Fibroblast of gingiva (primary cell): ENCODE measurements around the gene CREB1.
"Not testable (repeated sequence)": the region's sequence is repeated elsewhere in the genome, so short reads cannot be mapped to it uniquely, and the experiment has no call there.

ENCODE experiments used
- DNase-seq: peaks from one replicate; pipeline ENCODE4 v3.0.0-alpha.2; 2011; ENCODE audit warnings: low read depth

The CREB1 gene

DNA sequence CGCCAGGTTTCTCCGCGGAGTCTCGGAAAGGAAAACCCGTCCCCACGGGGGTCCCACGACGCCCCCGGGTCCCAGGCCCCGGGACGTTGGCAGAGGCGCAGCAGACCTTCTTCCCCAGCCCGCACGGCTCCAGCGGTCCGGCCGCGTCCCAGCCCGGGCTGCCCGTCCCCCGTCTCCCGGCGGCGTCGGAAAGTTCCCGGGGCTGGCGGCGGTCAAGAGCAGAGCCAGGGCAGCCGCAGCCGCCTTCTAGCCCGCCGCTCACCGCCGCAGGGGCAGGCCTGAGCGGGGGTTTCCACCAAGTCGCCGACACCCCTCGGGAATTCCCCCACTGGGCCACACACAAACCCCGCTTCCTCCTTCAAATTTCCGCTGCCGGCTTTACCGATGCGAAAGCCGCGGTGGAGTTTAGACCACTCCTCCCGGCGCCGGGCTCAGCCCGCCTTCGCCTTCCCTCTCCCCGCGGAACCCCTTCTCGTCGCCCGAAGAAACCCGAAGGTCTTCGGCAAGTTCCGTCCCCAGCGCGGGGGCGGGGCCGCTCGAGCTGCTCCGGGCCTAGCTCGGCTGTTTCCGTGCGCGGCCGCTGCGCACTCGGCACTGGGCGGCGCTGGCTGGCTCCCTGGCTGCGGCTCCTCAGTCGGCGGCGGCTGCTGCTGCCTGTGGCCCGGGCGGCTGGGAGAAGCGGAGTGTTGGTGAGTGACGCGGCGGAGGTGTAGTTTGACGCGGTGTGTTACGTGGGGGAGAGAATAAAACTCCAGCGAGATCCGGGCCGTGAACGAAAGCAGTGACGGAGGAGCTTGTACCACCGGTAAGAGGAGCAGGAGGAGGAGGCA, at the start of gene CREB1:
Gene CREB1, plus strand, starts transcription at position 633 of the 830 bp plus-strand sequence. CDS start 25,674 bp downstream, outside the sequence.
- peak; percentile 98 for DNase-seq

DNA sequence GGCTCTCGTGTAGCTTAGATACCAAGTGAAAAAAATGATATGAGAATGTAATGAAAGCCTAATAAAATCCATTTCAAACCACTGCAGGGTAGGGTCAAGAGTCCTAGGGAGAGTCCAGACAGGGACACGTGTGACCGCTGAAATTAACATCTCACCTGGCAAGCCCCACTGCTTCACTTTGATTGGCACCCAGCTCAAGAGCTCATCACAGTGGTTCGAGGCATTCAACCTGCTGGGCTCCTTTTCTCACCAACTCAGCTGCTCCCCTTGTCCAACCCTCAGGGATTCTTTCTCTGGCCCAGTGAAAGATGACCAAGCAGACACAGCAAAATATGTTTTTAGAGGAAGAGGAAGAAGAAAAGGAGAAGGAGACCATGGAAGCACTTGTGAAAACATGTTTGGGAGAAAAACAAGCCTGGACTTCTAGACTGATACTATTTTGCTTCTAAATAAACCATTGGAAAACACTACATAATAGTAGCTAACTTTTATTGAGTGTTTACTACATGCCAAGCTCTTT, 49.2 kb upstream of the CREB1 start:
- no peak for DNase-seq

DNA sequence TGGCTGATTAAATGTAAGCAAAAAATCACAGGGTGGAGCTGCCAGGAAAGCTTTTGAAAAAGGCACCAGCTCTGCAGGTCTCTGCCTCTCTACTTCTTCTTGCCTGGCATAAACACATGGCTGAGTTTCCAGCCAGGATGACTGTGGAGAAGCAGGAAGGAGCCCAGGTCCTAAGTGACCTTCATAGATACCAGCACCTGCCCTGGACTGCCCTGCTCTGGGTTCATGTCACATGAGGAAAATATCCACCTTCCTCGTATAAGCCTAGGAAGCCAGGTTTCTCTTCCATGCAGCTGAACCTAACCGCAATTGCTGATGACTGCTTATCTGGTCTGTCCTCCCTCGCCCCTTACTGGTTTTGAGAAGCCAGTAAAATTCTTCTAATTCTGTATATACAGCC, 47.8 kb upstream of the CREB1 start:
- no peak for DNase-seq

DNA sequence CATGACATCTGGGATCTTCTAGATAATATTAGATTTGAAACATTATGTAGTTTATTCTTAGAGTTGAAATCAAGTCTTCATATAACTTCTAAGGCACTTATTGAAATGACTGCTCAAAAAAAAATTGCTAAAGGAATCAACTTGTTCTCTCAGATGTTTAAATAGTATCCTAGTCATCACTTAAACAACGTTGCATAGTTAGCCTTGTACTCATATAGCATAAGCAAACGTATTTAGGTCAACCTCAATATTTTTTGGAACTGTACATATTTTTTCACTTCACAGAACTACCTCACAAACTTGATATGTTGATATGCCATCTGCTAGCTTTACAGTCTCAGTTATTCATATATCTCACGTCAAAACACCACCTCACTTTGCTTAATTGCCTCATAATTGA, 47.1 kb upstream of the CREB1 start:
- no peak for DNase-seq

DNA sequence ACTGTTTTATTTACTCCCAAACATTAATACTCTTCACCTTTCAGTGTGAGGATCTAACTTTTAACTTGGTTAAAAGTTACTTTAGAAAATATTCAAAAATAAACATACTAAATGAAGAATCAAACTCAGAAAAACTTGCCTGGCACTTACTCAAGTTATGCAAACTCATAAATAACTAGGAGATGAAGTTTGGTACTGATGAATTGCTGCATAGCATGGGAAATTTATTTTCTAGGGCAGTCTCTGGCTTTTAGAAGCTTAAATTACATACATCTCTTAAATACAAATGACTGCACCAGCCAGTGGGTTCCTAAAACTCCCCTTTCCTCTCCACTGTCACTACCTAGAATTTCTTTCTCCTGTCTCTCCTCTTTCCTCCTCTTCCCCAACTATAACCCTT, 46.7 kb upstream of the CREB1 start:
- no peak for DNase-seq

DNA sequence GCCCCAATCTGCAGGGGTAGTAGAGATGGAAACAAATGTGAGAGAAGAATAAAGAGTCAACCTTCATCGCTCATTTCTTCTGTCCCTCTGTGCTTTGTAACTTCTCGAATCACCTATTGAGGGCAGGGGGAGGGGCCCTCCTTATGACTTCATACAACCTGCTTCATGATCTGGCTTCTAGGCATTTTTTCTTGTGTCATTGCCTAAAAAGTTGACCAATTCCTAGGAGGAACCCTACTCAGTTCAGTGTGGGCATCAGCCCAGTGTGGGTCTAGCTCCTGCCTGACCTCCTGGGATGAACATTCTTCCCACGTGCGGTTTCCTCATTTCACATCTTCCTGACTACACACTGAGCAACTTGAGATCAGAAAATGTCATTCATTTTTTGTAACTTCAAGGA, 46.3 kb upstream of the CREB1 start:
- no peak for DNase-seq

DNA sequence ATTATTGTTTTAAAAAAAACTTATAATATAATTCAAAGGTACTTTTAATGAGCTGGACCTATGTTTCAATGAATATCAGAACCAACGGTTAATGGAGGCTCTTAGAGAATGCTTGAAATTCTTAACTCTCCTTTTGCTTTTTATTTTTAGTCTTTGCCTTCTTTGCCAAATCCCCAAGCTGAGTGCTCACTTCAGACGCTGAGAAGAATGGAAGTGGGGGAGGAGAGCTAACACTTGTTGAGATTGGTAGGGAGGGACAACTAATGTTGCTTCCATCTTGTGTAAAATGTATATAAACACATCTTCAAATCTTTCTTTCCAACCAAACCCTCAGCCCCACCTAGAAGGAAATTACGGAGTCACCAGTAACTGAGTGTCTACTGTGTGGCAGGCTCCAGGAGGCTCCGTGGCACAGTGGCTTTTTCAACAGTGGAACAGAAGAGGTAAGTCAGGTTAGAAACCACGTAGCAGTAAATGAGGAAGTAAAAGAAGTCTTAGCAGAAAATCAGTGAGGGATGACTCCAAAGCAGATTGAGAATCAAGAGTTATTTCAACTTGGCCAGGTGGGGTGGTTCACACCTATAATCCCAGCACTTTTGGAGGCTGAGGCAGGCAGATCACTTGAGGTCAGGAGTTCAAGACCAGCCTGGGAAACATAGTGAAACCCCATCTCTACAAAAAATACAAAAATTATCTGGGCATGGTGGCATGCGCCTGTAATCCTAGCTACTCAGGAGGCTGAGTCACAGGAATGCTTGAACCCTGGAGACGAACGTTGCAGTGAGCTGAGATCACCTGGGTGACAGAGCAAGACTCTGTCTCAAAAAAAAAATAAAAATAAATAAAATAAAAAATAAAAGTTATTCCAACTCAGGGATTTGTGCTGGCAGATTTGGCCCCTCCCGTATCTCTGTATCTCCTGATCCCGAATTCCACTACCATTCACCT, 45.0 kb upstream of the CREB1 start:
- DNase-seq, result no peak

DNA sequence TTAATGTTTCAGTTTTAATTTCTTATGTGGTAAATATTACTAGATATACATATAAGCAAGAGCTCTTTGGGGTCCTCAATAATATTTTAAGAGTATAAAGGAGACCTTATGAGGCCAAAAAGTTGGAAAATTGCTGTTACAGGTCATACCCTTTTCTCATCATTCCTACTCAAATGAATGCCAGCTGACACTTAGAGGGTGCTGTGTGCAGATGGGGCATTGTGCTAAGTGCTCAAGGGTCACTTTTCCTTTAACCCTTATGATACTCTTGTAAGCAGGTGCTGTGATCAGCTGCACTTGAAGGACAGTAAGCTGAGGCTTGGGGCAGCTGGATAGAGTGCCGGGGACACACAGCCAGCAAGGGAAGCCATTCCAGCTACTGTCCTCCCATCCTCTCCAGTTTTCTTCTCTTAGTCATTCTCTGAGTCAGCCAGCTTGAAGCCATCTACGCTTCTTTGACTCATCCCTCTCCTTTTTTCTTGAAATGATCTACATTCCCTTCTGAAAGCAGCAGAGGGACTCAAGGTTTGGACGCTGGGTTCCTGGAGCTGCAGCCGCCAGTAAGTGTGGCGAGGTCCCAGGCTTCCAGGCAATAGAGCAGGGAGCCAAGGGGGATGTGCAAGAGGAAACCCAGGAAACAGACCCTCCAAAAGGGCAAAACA, 42.0 kb upstream of the CREB1 start:
- DNase-seq, result peak; percentile 82

DNA sequence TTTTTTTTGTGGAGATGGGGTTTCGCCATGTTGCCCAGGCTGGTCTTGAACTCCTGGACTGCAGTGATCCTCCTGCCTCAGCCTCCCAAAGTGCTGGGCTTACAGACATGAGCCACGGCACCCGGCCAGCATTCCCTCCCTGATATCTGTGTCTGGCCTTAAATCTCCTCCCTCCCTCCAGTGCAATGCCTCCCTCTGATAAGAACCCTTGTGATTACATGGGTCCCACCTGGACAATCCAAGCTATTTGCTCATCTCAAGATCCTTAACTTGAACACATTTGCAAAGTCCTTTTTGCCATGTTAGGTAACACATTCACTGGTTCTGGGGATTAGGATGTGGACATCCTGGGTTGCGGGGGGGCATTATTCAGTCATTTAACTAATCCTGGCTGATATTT, 40.5 kb upstream of the CREB1 start:
- DNase-seq, result no peak

DNA sequence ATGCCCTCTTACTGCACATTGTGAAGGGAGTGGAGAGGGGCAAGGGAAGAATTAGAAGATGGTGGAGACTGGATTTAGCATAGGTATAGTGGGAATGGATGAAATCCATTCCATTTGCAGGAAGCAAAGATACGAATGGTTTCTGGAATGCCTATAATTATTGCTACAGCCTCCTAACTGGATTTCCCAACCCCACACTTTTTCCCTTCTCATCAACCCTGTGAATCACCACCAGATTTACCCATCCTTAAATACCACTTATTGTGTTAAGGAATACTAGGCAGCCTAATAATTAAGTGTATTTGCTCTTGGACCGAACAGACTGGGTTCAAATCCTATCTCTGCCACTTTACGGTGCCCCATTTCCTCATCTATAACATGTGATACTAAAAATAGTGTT, 39.3 kb upstream of the CREB1 start:
- DNase-seq, result no peak

DNA sequence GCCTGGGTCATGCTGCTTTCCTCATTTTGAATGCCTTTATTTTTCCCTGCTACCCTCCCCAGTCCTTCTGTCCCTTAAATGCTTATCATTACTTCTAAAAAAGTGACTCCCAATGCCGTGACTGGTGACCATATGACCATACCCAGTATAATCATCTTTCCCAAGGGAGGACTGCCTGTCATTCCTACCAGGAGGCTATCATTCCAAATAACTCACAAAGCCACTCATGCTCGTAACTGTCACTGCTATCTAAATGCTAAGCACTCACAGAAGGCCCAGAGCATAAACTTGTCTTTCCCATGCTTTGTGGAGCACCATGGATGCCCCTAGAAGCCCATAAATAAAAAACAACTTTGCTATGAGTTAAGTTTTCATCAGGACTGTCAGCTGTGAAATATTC, 38.7 kb upstream of the CREB1 start:
- DNase-seq, result no peak

DNA sequence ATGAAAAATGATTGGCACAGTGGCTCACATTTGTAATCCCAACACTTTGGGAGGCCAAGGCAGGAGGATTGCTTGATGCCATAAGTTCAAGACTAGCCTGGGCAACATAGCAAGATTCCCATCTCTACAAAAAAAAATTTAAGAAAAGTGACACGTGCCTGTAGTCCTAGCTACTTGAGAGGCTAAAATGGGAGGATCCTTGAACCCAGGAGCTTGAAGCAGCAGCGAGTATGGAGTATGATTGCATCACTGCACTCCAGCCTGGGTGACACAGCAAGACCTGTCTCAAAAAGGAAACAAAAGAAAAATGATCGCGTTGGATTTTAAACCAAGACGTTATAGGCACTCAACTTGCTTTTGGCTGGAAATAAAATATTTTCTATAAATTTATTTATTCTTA, 37.8 kb upstream of the CREB1 start:
- DNase-seq, result no peak

DNA sequence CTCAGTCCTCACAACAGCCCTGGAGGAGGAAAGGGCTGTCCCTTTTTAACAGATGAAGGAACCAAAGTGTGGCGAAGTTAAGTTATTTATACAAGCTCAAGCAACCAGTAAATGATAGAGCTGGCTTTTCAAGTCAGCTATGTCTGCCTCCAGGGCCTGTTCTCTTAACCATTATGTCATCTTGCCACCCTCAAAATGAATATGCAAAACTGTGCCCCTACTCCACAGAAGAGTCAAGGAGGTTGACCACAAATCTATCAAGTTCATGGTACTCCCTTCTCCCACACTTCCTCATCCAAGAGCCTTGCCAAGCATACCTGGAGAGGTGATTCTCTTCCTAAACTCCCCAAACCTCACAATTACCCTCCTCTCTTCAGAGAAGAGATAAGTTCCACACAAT, 37.3 kb upstream of the CREB1 start:
- no peak for DNase-seq

DNA sequence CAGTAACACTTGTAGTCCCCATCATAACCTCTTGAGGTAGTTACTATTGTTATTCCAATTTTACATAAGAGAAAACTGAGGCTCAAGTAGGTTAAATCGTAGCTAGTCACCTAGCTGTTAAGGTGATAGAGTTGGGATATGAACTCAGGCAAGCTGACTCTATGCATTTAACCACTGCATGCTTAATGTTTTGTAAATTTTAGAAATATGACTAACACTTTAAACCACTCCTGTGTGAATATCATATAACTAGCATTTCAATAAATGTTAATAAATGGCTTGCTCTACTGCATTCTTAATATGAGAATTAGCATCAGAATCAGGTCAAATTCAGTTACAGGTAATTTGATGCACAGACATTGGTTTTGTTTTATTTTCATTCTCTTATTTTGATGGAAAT, 35.6 kb upstream of the CREB1 start:
- no peak for DNase-seq

DNA sequence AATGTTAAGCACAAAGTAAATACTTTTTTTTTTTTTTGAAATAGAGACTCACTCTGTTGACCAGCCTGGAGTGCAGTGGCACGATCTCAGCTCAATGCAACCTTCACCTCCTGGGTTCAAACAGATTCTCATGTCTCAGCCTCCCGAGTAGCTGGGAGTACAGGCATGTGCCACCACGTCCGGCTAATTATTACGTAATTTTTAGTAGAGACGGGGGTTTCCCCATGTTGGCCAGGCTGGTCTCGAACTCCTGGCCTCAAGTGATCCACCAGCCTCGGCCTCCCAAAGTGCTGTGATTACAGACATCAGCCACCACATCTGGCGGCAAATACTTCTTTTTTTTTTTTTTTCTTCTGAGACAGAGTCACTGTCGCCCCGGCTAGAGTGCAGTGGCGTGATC, 32.8 kb upstream of the CREB1 start:
- not testable (repeated sequence) for DNase-seq

DNA sequence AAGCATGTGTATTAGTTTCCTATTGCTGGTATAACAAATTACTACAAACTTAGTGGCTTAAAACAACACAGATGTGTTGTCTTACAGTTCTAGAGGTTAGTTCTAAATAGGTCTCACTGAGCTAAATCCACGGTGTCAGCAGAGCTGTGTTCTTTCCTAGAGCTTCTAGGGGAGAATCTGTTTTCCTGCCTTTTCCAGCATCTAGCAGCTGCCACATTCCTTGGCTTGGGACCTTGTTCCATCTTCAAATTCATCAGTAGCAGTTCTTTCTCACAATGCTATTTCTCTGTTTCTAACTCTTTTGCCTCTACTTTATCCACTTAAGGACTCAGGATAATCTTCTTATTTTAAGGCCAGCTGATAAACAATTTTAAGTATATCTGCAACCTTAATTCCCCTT, 32.2 kb upstream of the CREB1 start:
- DNase-seq, result no peak

DNA sequence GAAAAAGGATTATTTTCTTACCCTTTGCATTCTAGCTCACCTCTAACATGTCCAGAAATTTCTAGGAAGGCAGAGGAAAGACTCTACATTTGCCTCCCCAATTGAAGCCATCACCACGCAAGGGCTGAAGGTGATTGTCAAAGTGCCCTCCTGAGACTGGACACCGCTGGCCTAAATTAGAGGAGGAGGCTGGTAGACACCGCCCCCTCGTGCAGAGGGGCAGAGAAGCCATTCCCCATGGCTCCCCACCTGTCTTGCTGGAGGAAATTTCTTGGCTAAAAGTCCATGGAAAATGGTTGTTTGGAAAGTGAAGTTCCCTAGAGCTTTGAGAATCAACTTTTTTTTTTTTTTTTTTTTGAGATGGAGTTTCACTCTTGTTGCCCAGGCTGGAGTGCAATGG, 31.3 kb upstream of the CREB1 start:
- DNase-seq, result no peak

DNA sequence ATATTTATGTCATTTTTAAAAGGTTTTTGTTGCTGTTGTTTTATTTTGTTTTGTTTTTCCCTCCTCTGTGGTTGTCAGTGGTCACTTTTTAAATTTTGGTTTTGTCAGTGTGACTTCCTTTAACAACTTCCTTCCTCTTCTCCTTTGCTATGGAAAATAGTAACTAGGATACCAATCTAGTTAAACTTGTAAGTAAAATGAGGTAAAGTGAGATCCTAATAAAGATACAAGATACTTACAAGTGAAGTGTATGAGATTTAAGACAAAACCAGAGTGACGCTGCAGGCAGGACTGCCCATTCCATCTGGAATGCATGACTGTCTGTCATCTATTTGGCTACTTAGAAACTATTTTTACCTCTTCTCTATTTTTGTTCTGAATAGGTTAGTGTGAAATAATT, 30.6 kb upstream of the CREB1 start:
- DNase-seq, result no peak

DNA sequence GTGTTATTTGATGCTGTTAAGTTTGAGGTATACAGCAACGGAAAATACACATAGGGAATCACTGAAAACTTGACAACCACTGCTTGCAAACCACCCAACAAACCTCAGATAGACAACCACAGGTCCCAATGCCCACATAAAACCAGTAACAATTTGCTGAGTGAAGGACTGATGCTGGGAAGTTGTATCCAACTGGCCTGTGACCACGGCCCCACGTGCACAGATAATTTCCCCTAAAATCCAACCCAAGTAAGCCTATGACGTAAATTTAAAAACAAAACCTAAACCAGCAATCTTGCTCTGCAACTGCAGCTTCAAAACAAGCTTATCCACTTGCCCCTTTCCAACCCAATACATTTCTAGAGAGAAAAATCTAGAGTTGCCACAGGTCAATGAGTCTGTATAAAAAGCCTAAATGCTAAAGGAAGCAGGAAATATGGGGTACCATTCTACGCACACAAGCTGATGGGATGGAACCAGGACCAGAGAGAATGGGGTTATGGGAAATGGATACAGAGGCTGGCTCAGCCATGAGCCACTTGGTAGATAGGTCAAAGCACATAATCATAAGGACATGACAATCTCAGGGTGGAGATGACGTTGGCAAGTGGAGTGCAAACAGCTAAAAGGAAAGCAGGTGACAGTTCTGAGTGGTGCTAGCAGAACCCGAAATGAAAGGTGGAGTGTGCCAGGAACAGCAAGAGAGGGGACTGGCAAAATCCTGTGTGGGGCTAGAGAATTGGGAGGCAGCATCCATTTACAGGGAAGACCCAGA, 27.8 kb upstream of the CREB1 start:
- no peak for DNase-seq

DNA sequence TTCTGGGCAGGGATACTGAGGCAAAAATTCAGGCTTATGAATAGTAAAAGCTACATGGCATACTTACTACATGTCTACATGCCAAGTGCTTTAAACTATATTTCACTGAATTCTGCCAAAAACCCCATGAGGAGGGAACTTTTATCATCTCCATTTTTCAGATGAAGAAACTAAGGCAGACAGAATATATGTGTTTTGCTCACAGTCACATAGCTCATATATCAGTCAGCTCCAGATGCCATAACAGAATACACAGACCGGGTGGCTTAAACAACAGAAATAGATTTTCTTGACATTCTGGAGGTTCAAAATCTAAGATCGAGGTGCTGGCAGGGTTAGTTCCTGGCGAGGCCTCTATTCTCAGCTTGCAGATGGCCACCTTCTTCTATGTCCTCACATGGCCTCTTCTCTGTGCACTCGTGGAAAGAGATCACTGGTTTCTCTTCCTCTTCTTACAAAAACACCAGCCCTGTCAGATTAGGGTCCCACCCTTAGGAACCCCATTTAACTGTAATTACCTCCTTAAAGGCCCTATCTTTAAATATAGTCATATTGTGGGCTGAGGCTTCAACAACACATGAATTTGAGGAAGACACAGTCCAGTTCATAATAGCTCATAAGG, 27.1 kb upstream of the CREB1 start:
- no peak for DNase-seq

DNA sequence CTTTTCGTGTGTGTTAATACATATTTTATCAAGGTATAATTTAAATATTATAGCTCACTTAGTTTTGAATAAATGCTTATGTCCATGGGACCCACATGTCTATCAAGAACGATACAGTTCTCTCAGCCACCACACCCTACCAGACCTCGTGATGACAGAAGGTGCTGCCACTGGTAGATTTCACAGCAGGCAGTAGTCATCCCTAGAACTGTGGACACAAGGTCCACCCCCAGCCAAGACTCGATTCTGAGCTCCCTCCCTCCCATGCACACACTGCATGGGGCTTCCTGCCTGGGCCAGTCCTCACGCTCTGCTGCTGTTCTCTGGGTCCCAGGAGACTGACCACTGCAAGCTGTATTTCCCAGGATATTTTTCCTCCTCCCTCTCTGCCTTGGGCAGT, 26.5 kb upstream of the CREB1 start:
- DNase-seq, result peak; percentile 54
